Pancreas (tissue), 10 donors: ENCODE results near the gene THUMPD2. TPM values are rescaled to one million over a fixed set of nuclear protein-coding genes. Genes with fewer than 3 reads are reported as not detected.
A peak's percentile ranks its signal among the peaks of the same experiment; 100 is the strongest.

Experiments used
- ATAC-seq, 4 donors: fragments of 200-7000 bp; cut with Tn5 transposase; one replicate each; pipeline versions ENCODE4 v1.8.0 to v1.9.1; 2020; ENCODE audit warnings: mild to moderate bottlenecking in 4 of 4, moderate library complexity in 4 of 4
- DNase-seq, 6 donors: peaks; one replicate each; pipeline ENCODE4 v3.0.0-alpha.2; 2020
- FAIRE-seq: peaks from 2 replicates; lab custom pipeline; 2012; peaks lifted over from hg19 to GRCh38; lab: Jason Lieb, UNC
- H3K27ac ChIP-seq, 4 donors: fragments of 200-600 bp; sonication (generic); 1 replicate in 3 of 4; 2 replicates in 1 of 4; pipeline versions ENCODE4 v1.5.0 to v1.8.0; 2020
- H3K27me3 ChIP-seq, 4 donors: fragments of 200-600 bp; one replicate each; pipeline ENCODE4 v1.8.0; 2021
- H3K36me3 ChIP-seq, 3 donors: fragments of 200-600 bp; sonication (generic) in 1 of 3; one replicate each; pipeline versions ENCODE4 v1.5.0 to v1.8.0; 2020 to 2021
- H3K4me1 ChIP-seq, 3 donors: fragments of 200-600 bp; one replicate each; pipeline ENCODE4 v1.8.0; 2021
- H3K4me3 ChIP-seq, 4 donors: fragments of 200-600 bp; sonication (generic) in 2 of 4; one replicate each; pipeline versions ENCODE4 v1.5.0 to v1.8.0; 2020 to 2021
- H3K9me3 ChIP-seq, 4 donors: fragments of 200-600 bp; one replicate each; pipeline ENCODE4 v1.8.0; 2021
- WGBS, 2 donors: extraction: QIAGEN DNeasy Blood & Tissue Kit; methylation state at CpG; one replicate each; pipeline ENCODE4 v1.1.7; 2013; 5-methylcytosine and 5-hydroxymethylcytosine counted together
- intact Hi-C, 3 donors: fragments of 100-400 bp; cut with DNase I; formaldehyde crosslinking; loops; one replicate each; pipeline versions ENCODE4 v1.11.1 to v1.14.2; 2022
- polyA plus RNA-seq, 2 donors: library from polyadenylated mRNA; stranded (reverse); fragments of 200-250 nt; gene quantifications; one replicate each; pipeline ENCODE4 v1.2.3, GENCODE V29; 2013
- total RNA-seq, 6 donors: library from RNA; stranded (reverse); fragmentation: NEBNext Ultra II Directional in 4 of 6; extraction: Animal tissue kit (Norgen Biotek cat#: 25700) in 4 of 6; gene quantifications; one replicate each; pipeline versions ENCODE4 v1.2.1 to v1.2.4, GENCODE V29; 2021 to 2023
- TF ChIP-seq, protein P1 (sequence below), 4 donors: fragments of 200-600 bp; sonication (generic) in 3 of 4; IDR thresholded peaks; one replicate each; pipeline versions ENCODE4 v1.5.0 to v1.8.0; 2021; ENCODE audit warnings: antibody characterized with exemption in 4 of 4
- donor health status: healthy with polysubstance abuse.
- donor health status: DM: no; HTN: no; CAD: no; lungs with moderate emphysema.
- donor health status: DM: no; HTN: no; CAD: no.
- donor health status: control.
- donor health status: control.
- donor health status: Bipolar disorder and iron deficiency.
- donor health status: DM: yes; HTN: yes; CAD: no.
- donor health status: DM: no; HTN: no; CAD: no.
- donor health status: DM: no; HTN: no; CAD: no.
- donor health status: DM: yes; HTN: yes; CAD: no.

The THUMPD2 gene
- total and polyA plus RNA-seq, 8 donors, result 2.6 to 12.5 (median 5.0) TPM

DNA sequence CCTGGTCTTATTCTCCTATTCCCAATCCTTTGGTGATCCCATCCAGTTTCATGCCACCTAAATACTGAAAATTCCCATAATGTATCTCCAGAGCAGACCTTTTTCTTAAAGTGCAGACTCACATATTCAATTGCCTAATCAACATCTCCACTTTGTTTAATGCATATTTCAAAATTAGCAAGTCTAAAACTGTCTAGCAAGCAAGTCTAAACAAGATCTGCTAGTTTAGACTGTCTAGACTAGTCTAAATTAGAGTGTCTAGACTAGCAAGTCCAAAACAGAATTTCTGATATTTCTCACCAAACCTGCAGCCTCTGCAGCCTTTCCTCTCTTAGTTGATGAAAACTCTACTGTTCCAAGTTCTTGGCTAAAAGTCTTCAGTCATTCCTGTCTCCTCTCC, 44.6 kb downstream of the THUMPD2 start:
- Histone ChIP-seq H3K4me1 (no peaks in the 10 kb centered on the region), H3K27ac (no peak overlapping the region), H3K27me3 (no peaks in the 10 kb centered on the region), H3K36me3 (peaks cover 0 to 23% (median 6%) of the 10 kb centered on the region in 3 donors), H3K4me3 (no peak overlapping the region), H3K9me3 (no peaks in the 10 kb centered on the region)
- no peak for ATAC-seq
- FAIRE-seq, result no peak
- no peak for DNase-seq
- intact Hi-C loops, result no loop called here
- TF ChIP-seq, protein P1, sequence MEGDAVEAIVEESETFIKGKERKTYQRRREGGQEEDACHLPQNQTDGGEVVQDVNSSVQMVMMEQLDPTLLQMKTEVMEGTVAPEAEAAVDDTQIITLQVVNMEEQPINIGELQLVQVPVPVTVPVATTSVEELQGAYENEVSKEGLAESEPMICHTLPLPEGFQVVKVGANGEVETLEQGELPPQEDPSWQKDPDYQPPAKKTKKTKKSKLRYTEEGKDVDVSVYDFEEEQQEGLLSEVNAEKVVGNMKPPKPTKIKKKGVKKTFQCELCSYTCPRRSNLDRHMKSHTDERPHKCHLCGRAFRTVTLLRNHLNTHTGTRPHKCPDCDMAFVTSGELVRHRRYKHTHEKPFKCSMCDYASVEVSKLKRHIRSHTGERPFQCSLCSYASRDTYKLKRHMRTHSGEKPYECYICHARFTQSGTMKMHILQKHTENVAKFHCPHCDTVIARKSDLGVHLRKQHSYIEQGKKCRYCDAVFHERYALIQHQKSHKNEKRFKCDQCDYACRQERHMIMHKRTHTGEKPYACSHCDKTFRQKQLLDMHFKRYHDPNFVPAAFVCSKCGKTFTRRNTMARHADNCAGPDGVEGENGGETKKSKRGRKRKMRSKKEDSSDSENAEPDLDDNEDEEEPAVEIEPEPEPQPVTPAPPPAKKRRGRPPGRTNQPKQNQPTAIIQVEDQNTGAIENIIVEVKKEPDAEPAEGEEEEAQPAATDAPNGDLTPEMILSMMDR (IDR thresholded peaks at IDR 0.05), result no peak

DNA sequence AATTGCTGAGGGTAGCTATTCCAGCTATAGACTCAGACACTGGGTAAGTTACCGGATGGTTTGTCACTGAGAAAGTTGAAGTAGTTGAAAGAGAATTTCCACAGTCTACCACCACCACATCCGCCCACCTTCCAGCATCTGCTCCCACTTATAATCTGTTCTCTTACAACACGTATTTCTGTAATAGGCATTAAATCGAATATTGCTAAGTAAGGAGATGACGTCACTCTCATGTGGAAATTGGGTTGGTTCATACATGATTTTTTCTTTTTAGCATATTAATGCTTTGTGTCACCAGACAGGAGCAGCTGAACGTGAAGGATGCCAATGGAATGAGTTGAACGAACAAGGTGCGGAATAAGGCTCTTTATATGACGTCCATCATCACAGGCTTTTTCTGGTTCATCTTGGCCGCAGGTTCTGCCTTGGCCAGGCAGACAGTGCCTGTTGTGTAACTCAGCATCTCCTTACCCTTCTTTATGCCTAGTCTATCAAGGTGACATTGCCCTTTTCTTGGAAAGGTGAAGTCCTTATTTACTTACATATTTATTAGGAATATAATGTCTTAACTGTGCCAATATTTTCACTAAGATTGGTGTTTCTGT, 45.9 kb downstream of the THUMPD2 start:
- no peak for ATAC-seq
- H3K9me3 ChIP-seq, result no peaks in the 10 kb centered on the region
- TF ChIP-seq, protein P1 (IDR thresholded peaks at IDR 0.05), result no peak
- H3K27ac ChIP-seq, result no peak overlapping the region
- no peak overlapping the region for H3K4me3 ChIP-seq
- H3K4me1 ChIP-seq, result no peaks in the 10 kb centered on the region
- 95 to 97% methylated on average over 10 of the region's 10 CpGs for WGBS, 2 donors
- DNase-seq, result no peak
- H3K36me3 ChIP-seq, result peaks cover 0 to 19% (median 6%) of the 10 kb centered on the region in 3 donors
- FAIRE-seq, result no peak
- intact Hi-C loops, result no loop called here
- no peaks in the 10 kb centered on the region for H3K27me3 ChIP-seq

DNA sequence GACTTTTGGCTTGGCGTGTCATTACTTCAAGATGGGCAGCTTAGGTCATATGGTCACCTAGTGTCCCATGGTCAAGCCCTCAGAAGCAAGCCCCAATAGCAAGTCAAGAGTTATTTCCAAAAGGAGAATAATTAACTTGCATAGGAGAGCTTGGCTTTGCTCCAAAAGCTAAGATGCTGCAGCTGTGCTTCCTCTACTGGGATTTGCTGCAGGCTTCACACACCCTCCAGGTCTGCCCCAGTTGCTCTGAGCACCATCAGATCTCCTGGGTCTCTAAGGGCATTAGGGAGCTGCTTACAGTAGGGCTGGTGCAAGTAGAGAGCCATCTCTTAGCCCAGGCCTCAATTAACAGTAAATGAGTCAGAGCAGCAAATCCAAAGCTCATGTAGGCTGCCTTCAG, 46.6 kb downstream of the THUMPD2 start:
- ATAC-seq, result no peak
- intact Hi-C loops, result no loop called here

DNA sequence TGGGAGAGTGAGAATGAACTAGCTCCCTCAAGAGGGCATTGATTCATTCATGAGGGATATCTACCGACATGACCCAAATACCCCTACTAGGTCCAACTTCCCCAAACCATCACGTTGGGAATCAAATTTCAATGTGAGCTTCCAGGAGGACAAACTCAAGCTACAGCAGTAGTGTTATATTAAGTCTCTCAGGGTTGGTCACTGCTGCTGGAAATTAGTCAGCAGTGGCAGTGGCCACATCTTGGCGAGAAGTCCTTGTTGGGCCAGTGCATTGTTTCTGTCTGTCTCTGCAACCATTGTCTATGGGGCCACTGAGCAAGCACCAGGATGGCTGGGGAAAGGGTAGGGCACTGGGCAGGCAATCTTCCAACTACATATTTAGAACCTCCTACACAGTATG, 47.5 kb downstream of the THUMPD2 start:
- Histone ChIP-seq H3K4me3 (no peak overlapping the region), H3K27ac (no peak overlapping the region), H3K9me3 (no peaks in the 10 kb centered on the region), H3K4me1 (no peaks in the 10 kb centered on the region), H3K27me3 (no peaks in the 10 kb centered on the region), H3K36me3 (peaks cover 0 to 10% (median 2%) of the 10 kb centered on the region in 3 donors)
- DNase-seq (no peak), ATAC-seq (no peak), FAIRE-seq (no peak)
- TF ChIP-seq, protein P1 (IDR thresholded peaks at IDR 0.05), result no peak
- intact Hi-C loops, result no loop called here
- 88 to 89% methylated on average over 3 of the region's 3 CpGs for WGBS, 2 donors

More for the DNA sequence above, 46.6 kb downstream of the THUMPD2 start:
- WGBS, 2 donors, result 95 to 100% methylated on average over 1 of the region's 1 CpG
- Histone ChIP-seq H3K9me3 (no peaks in the 10 kb centered on the region), H3K4me1 (no peaks in the 10 kb centered on the region), H3K27ac (no peak overlapping the region), H3K36me3 (peaks cover 0 to 17% (median 6%) of the 10 kb centered on the region in 3 donors), H3K4me3 (no peak overlapping the region), H3K27me3 (no peaks in the 10 kb centered on the region)
- TF ChIP-seq, protein P1 (IDR thresholded peaks at IDR 0.05), result no peak
- no peak for DNase-seq
- FAIRE-seq, result no peak

DNA sequence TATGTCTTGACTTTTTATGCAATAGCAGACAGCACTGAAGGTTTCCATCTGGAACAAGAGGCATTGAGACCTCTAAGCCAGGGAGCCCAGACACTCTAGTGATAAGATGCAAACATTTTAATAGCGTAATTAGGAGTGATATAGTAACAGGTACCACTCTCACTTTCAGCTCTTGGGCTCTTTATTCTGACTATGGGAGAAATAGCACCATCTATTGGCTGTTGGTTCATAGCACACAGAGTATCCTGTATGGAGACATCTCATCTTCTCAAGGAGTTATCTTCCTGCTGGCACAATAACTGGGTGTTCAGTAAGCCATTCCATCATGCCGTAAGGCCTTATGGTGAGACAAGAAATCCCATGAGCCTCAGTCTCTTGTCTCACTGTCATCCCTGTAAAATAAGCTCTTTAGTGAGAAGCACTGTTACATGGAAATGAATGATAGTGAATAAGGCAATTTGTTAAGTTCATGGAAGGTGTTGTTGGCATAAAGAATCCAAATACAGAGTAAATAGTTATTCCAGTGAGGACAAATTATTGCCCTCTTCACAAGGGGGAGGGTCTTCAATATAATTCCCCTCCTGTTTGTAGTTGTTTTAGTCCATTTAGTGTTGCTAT, 48.3 kb downstream of the THUMPD2 start:
- WGBS, 2 donors, result 81 to 82% methylated on average over 2 of the region's 2 CpGs
- peaks cover 0 to 2% (median 0%) of the 10 kb centered on the region in 3 donors for H3K36me3 ChIP-seq
- H3K4me3 ChIP-seq, result no peak overlapping the region
- intact Hi-C loops, result no loop called here
- H3K27me3 ChIP-seq, result no peaks in the 10 kb centered on the region
- no peaks in the 10 kb centered on the region for H3K4me1 ChIP-seq
- TF ChIP-seq, protein P1 (IDR thresholded peaks at IDR 0.05), result peak in 1 of 4 donors; percentile 9
- DNase-seq, result no peak
- ATAC-seq, result peak in 3 of 4 donors; percentile 47 to 61 (median 53)
- H3K9me3 ChIP-seq, result no peaks in the 10 kb centered on the region
- H3K27ac ChIP-seq, result no peak overlapping the region
- FAIRE-seq, result no peak
